DND-41 (cell line): ENCODE data around the gene BBS9.

Experiments
- EZH2 ChIP-seq: IDR thresholded peaks from 3 replicates; pipeline ENCODE4 v1.6.1; 2012; ENCODE audit warnings: borderline replicate concordance, low read depth, mild to moderate bottlenecking, moderate library complexity, low read length, inconsistent platforms; ENCODE audit not compliant: severe bottlenecking
- TF ChIP-seq, protein P1 (sequence below): IDR thresholded peaks from 2 replicates; pipeline ENCODE4 v1.5.1; 2012; ENCODE audit warnings: borderline replicate concordance, low read length, moderate library complexity, mild to moderate bottlenecking; ENCODE audit not compliant: poor library complexity, severe bottlenecking; ENCODE audit errors: extremely low read depth

DNA sequence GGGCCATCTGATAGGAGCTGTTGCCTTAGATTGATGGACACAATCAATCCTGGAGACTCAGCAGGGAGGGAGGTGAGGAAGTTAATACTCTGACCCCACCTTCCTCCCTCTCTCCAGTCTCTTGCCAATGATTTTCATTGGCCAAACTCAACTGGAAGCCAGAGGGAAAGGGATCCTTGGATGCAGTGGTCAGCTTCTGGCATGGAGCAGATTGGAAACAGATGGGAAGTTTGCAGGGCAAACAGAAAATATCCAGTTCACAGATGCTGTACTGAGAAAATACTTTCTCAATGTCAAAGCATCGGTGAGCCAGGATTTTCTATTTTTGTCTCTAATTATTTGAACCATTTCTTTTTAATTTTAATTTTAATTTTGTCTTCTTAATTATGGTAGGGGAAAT, 170.8 kb downstream of the BBS9 start:
- TF ChIP-seq, protein P1, sequence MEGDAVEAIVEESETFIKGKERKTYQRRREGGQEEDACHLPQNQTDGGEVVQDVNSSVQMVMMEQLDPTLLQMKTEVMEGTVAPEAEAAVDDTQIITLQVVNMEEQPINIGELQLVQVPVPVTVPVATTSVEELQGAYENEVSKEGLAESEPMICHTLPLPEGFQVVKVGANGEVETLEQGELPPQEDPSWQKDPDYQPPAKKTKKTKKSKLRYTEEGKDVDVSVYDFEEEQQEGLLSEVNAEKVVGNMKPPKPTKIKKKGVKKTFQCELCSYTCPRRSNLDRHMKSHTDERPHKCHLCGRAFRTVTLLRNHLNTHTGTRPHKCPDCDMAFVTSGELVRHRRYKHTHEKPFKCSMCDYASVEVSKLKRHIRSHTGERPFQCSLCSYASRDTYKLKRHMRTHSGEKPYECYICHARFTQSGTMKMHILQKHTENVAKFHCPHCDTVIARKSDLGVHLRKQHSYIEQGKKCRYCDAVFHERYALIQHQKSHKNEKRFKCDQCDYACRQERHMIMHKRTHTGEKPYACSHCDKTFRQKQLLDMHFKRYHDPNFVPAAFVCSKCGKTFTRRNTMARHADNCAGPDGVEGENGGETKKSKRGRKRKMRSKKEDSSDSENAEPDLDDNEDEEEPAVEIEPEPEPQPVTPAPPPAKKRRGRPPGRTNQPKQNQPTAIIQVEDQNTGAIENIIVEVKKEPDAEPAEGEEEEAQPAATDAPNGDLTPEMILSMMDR = no peak
- TF ChIP-seq EZH2 = no peak
